Adipose tissue (tissue), 3 donors: ENCODE data around the gene CDIP1. TPM values are rescaled to one million over a fixed set of nuclear protein-coding genes. Genes with fewer than 3 reads are reported as not detected.
"Not testable (repeated sequence)": the region's sequence is repeated elsewhere in the genome, so short reads cannot be mapped to it uniquely, and the experiment has no call there.

Experiments used
- H3K27ac ChIP-seq: one replicate; pipeline ENCODE4 v1.5.1; 2013; ENCODE audit warnings: low read depth, low read length
- WGBS, 3 donors: extraction: QIAGEN DNeasy Blood & Tissue Kit; methylation state at CpG; one replicate each; pipeline ENCODE4 v1.1.7; 2013; 5-methylcytosine and 5-hydroxymethylcytosine counted together
- polyA plus RNA-seq, 3 donors: library from polyadenylated mRNA; stranded (reverse); fragments of 200-250 nt; gene quantifications; one replicate each; pipeline ENCODE4 v1.2.3, GENCODE V29; 2013
- donor health status: healthy with polysubstance abuse.
- donor health status: Bipolar disorder and iron deficiency.
- donor health status: healthy.

CDIP1 gene
- polyA plus RNA-seq = 10 to 100 TPM; 13.6 to 17.0 (median 16.1) TPM

DNA sequence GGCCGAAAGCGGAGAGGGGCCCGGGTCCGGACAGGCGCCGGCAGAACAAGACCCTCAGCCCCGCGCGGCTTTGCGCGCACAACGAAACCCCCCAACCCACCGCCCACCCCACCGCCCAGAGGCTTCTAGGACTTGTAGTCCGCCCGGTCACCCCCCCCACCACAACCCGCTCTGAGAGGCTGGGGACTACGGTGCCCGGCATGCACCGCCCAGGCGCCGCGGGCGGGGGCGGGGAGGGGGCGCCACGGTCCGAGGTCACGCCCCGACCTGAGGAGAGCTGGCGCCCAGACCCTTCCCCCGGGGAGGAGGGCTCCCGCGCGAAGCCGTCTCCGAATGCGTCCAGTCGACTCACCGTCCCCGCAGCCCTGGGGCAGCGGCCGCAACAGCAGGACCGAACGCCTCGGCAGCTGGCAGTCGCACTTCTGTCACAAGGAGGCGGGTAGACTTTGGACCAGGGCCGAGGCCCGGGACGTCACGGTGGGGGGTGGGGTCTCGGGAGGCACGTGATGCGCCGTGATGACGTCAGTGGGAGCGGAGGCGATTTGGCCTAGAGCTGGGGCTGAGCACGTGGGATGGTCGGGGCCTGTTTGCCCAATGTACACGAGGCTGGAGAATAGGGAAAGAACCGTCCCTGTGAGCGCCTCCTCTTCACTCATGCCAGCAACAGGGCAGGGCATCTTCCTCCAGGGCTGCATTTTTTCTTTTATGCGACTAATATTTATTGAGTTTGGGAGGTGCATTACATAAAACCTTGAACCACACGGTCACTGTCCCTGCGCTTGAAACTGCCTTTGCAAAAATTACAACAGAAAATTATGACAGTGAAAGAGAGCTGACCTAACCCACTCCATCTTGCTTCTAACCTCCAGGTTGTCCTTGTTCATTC is at the start of gene CDIP1:
Gene CDIP1 (minus strand): TSS at position 424 of the 886 bp plus-strand sequence. CDS start 24,643 bp downstream, outside the sequence.
- 4 to 5% (median 4%) methylated on average over 58 to 67 of the region's 67 CpGs for WGBS, 3 donors

DNA sequence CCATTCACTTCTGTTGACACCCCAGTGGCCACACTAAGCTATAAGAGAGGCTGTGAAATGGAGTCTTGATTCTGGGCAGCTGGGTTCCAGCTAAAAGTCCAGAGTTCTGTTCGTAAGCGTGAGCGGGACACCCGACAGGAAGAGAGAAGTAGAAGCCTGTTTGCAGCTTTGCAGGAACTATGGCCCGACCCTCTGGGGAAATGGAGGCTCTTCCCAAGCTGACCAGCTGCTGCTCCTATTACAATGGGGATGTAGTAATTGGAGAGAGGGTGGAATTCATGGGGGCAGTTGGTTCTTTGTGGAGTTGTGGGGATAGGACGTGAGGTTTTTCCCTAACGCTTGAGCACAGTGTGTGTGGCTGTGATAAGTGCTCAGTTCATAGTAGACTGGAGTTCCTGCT is 47.7 kb upstream of the CDIP1 start:
- H3K27ac ChIP-seq = no peak overlapping the region
- 47 to 69% (median 53%) methylated on average over 7 of the region's 7 CpGs for WGBS, 3 donors

More for the DNA sequence above, at the start of gene CDIP1:
- no peak within 1 kb of the TSS for H3K27ac ChIP-seq

- no peak overlapping the region for H3K27ac ChIP-seq
- 69 to 87% (median 78%) methylated on average over 4 of the region's 4 CpGs for WGBS, 3 donors
Observed at GRCh38 chr16:4583906-4584305, 45.3 kb upstream of the CDIP1 start.

DNA sequence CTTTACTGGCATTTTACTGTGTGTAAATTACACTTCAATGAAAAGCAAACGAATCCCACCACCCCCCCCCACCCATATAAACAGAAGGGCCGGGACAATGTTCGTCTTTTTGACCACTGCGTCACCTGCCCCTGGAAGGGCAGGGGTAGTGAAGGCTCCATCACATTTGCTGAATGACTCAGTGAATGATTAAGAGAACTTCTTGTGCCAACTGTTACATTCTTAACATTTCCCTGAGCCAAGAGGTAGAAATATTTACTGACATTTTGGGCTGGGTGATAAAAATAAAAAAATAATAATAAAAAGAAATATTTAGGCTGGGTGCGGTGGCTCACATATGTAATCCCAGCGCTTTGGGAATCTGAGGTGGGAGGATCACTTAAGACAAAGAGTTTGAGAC is 41.7 kb upstream of the CDIP1 start:
- WGBS, 3 donors = 51 to 60% (median 59%) methylated on average over 6 of the region's 6 CpGs
- H3K27ac ChIP-seq = no peak overlapping the region

DNA sequence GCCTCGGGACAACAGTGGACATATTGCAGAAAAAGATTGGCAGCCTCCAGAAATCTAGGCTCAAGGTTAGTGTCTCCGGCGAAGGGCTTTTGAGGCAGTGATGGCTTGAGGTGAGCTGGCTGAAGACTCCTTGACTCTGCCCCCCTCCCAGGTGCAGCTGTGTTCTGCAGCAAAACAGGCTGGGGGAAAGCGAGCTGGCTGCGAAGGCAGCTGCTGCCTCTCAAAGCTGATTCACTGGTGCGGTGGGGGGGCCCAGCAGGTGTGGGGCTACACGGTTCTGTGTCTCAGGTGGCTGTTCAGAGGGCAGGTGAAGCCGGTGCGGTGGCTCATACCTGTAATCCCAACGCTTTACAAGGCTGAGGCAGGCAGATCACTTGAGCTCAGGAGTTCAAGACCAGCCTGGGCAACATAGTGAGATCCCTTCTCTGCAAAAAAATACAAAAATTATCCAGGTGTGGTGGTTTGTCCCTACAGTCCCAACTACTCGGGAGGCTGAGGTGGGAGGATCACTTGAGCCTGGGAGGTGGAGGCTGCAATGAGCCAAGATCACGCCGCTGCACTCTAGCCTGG is 40.5 kb upstream of the CDIP1 start:
- WGBS, 3 donors = 81 to 91% (median 86%) methylated on average over 13 of the region's 13 CpGs
- no peak overlapping the region for H3K27ac ChIP-seq

GRCh38 chr16:4576008-4576407 is 37.4 kb upstream of the CDIP1 start:
- H3K27ac ChIP-seq = no peak overlapping the region
- 94 to 96% (median 96%) methylated on average over 15 of the region's 15 CpGs for WGBS, 3 donors

- WGBS, 3 donors = 61 to 68% (median 62%) methylated on average over 11 of the region's 11 CpGs
Observed at GRCh38 chr16:4574919-4575705, 36.5 kb upstream of the CDIP1 start.

DNA sequence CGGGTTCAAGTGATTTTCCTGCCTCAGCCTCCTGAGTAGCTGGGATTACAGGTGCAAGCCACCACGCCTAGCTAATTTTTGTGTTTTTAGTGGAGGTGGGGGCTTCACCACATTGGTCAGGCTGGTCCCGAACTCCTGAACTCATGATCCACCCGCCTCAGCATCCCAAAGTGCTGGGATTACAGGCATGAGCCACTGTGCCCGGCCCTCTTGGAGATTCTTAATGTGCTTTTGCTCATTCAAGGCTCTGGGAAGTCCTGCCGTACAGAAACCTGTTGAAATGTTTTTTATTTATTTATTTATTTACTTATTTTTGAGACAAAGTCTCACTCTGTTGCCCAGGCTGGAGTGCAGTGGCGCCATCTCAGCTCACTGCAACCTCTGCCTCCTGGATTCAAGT is 35.4 kb upstream of the CDIP1 start:
- not testable (repeated sequence) for H3K27ac ChIP-seq
- WGBS, 3 donors = 80 to 83% (median 81%) methylated on average over 7 of the region's 7 CpGs

More at GRCh38 chr16:4574919-4575705, 36.5 kb upstream of the CDIP1 start:
- no peak overlapping the region for H3K27ac ChIP-seq

- no peak overlapping the region for H3K27ac ChIP-seq
- WGBS, 3 donors = 42 to 63% (median 43%) methylated on average over 4 of the region's 4 CpGs
Observed at GRCh38 chr16:4572715-4573114, 34.1 kb upstream of the CDIP1 start.

- H3K27ac ChIP-seq = no peak overlapping the region
- 77 to 90% (median 77%) methylated on average over 15 of the region's 15 CpGs for WGBS, 3 donors
Observed at GRCh38 chr16:4570688-4571321, 32.2 kb upstream of the CDIP1 start.

DNA sequence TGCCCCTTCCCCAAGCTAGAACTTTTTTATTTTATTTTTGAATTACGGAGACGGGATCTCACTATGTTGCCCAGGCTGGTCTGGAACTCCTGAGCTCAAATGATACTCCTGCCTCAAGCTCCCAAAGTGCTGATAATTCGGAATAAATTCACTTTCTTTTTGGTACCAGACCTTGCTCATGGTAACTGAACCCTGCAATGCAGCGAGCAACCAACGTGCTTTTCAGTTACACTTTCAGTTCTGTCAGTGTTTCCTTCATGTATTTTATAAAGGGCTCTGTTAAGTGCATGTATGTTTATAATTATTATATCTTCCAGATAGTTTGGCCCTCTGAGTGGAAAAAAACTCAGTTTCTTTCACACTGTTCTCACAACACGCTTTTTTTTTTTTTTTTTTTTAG is 31.5 kb upstream of the CDIP1 start:
- 79 to 84% (median 81%) methylated on average over 6 of the region's 6 CpGs for WGBS, 3 donors
- H3K27ac ChIP-seq = no peak overlapping the region

DNA sequence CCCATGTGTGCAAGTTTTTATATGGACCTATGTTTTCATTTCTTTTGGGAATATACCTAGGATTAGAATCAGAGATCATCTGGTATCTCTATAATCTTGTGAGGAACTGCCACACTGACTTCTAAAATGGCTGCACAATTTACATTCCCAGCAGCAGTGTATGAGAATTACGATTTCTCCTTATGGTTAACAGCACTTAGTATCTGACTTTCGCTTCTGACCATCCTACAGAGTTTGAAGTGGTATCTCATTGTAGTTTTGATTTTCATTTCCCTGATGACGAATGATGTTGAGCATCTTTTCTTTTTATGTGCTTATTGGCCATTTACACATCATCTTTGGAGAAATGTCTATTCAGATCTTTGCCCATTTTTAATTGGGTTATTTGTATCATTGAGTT is 27.6 kb upstream of the CDIP1 start:
- no peak overlapping the region for H3K27ac ChIP-seq
- 81 to 88% (median 86%) methylated on average over 3 of the region's 3 CpGs for whole genome bisulfite sequencing, 3 donors

GRCh38 chr16:4564661-4565267 is 26.2 kb upstream of the CDIP1 start:
- H3K27ac ChIP-seq = no peak overlapping the region
- WGBS, 3 donors = 87 to 89% (median 87%) methylated on average over 18 of the region's 18 CpGs

DNA sequence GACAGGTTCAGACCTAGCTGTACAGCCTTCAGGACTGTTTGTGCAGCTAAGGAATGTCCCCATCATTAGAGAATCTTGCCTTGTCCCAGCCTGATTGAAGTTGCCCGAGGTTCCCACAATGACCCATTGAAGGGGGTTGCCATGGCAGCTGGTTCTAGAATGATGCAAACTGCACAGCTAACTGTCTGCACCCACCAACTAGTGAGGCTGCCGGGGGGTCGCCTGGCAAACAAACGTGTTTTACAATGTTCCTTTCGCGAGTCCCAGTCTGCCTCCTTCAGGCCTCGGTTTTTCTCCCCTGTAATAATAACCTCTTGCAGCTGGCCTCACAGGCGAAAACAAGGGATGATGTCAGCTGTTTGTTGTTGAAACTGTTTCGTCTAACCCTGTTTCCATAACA is 23.0 kb upstream of the CDIP1 start:
- no peak overlapping the region for H3K27ac ChIP-seq
- WGBS, 3 donors = 57 to 72% (median 64%) methylated on average over 9 of the region's 9 CpGs

GRCh38 chr16:4557973-4558372 is 19.4 kb upstream of the CDIP1 start:
- WGBS, 3 donors = 80 to 85% (median 80%) methylated on average over 10 of the region's 10 CpGs
- no peak overlapping the region for H3K27ac ChIP-seq

DNA sequence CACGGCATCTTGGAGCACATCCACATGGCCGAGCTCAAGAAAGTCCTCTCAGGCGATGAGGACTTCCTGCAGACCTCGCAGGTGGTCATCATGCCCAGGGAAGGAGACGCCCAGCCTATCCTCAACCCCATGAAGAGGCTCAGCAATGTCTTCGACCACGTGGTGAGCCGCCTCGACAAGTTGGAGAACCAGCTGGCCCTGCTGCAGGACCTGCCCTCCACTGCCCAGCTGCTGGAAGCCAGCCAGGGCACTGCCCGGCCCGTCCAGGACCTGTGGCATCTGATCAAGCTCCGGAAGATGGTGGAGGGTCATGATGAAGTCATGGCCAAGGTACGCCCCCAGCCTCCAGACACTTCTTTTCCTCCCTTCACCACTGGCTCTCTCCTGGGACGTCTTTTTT is 18.0 kb upstream of the CDIP1 start:
- no peak overlapping the region for H3K27ac ChIP-seq
- 80 to 87% (median 83%) methylated on average over 13 to 14 of the region's 14 CpGs for WGBS, 3 donors

- H3K27ac ChIP-seq = no peak within 1 kb of the TSS
- 79 to 86% (median 85%) methylated on average over 4 of the region's 4 CpGs for WGBS, 3 donors
Observed at GRCh38 chr16:4556112-4556511, 17.5 kb upstream of the CDIP1 start, which contains the start of gene C16orf96. Gene C16orf96 (plus strand): TSS chr16:4556340. CDS start chr16:4556490, 150 bp downstream.

- WGBS, 3 donors = 49 to 74% (median 62%) methylated on average over 3 of the region's 3 CpGs
- H3K27ac ChIP-seq = no peak overlapping the region
Observed at GRCh38 chr16:4552541-4552940, 14.0 kb upstream of the CDIP1 start.
